HCT116 (cell line): ENCODE data around the gene HOXD10. TPM values are rescaled to one million over a fixed set of nuclear protein-coding genes. Genes with fewer than 3 reads are reported as not detected.

Experiments used
- ATAC-seq: fragments of 200-7000 bp; cut with Tn5 transposase; 2 replicates; pipeline ENCODE4 v1.9.1; 2020; ENCODE audit warnings: mild to moderate bottlenecking, moderate library complexity
- BruUV-seq: library from RNA; stranded (reverse); fragments of 400-500 nt; replicated peaks from 2 replicates; lab custom pipeline; 2021; lab: Mats Ljungman, UMichigan
- CTCF ChIA-PET: fragments of 300-600 bp; sonication (Branson Sonifier 250); formaldehyde crosslinking; loops from one replicate; lab custom pipeline; 2021; ENCODE audit warnings: antibody characterized with exemption; lab: Charles Lee
- POLR2A ChIA-PET: fragments of 300-600, 350-600 bp; sonication (Branson Sonifier 250); formaldehyde crosslinking; loops from one replicate; lab custom pipeline; 2021; ENCODE audit warnings: antibody characterized with exemption; lab: Charles Lee
- RAD21 ChIA-PET, 2 experiments: fragments of 300-600 bp; sonication (Branson Sonifier 250); formaldehyde crosslinking; loops; one replicate each; lab custom pipeline; 2023; ENCODE audit warnings: low total read pairs in 2 of 2; ENCODE audit not compliant: uncharacterized antibody in 2 of 2, unreplicated experiment in 2 of 2, low non-redundant PET in 1 of 2; lab: Charles Lee
- DNase-seq: peaks from one replicate; pipeline ENCODE4 v3.0.0-alpha.2; 2010; ENCODE audit warnings: low read depth, low spot score
- H2AFZ ChIP-seq: fragments of 200-600 bp; shearing (Covaris generic), sonication (generic); 2 replicates; pipeline ENCODE4 v1.6.1; 2017; ENCODE audit warnings: low read depth, mixed run types, mixed read lengths, antibody characterized with exemption, low read length; ENCODE audit not compliant: poor library complexity, severe bottlenecking
- H3K27ac ChIP-seq: 2 replicates; pipeline ENCODE4 v1.5.1; 2012; ENCODE audit warnings: low read depth, low read length
- H3K27me3 ChIP-seq: fragments of 200-600 bp; sonication (generic); 2 replicates; pipeline ENCODE4 v1.6.1; 2016; ENCODE audit warnings: mixed run types, low read length, mixed read lengths; ENCODE audit not compliant: insufficient read depth
- H3K36me3 ChIP-seq, 2 experiments: fragments of 200-500 bp in 1 of 2; fragments of 200-600 bp in 1 of 2; sonication (Bioruptor generic) in 1 of 2; sonication (generic) in 1 of 2; 2 replicates each; pipeline versions ENCODE4 v1.5.1 to v1.6.1; 2014 to 2016; ENCODE audit warnings: low read length in 2 of 2, inconsistent platforms in 1 of 2, mixed read lengths in 1 of 2, mixed run types in 1 of 2; ENCODE audit not compliant: insufficient read depth in 2 of 2, control insufficient read depth in 1 of 2
- H3K4me1 ChIP-seq, 2 experiments: fragments of 200-600 bp in 1 of 2; sonication (generic) in 1 of 2; 2 replicates each; pipeline versions ENCODE4 v1.5.1 to v1.6.1; 2012 to 2017; ENCODE audit warnings: low read length in 2 of 2, inconsistent platforms in 1 of 2, mild to moderate bottlenecking in 1 of 2, mixed read lengths in 1 of 2, mixed run types in 1 of 2, moderate library complexity in 1 of 2; ENCODE audit not compliant: insufficient read depth in 2 of 2, control insufficient read depth in 1 of 2
- H3K4me2 ChIP-seq: fragments of 200-600 bp; sonication (generic); 2 replicates; pipeline ENCODE4 v1.6.1; 2017; ENCODE audit warnings: mixed run types, low read length, mixed read lengths
- H3K4me3 ChIP-seq, 2 experiments: fragments of 200-600 bp in 1 of 2; sonication (generic) in 1 of 2; replicated peaks in 1 of 2; 2 replicates each; pipeline ENCODE4 v1.5.1; 2011 to 2016; ENCODE audit warnings: low read length in 2 of 2, control low read depth in 1 of 2, low read depth in 1 of 2, mild to moderate bottlenecking in 1 of 2, mixed read lengths in 1 of 2, mixed run types in 1 of 2
- H3K79me2 ChIP-seq: fragments of 200-600 bp; sonication (generic); 2 replicates; pipeline ENCODE4 v1.6.1; 2017; ENCODE audit warnings: mild to moderate bottlenecking, mixed run types, low read length, moderate library complexity, mixed read lengths; ENCODE audit not compliant: insufficient read depth
- H3K9ac ChIP-seq: fragments of 200-600 bp; sonication (generic); 2 replicates; pipeline ENCODE4 v1.6.1; 2016; ENCODE audit warnings: low read length, mixed read lengths
- H3K9me2 ChIP-seq: fragments of 200-600 bp; sonication (generic), shearing (Covaris generic); 2 replicates; pipeline ENCODE4 v1.6.1; 2017; ENCODE audit warnings: mixed run types, mild to moderate bottlenecking, moderate library complexity; ENCODE audit not compliant: insufficient read depth
- H3K9me3 ChIP-seq, 2 experiments: fragments of 200-500 bp in 1 of 2; fragments of 200-600 bp in 1 of 2; sonication (Bioruptor generic) in 1 of 2; sonication (generic) in 1 of 2; 2 replicates each; pipeline ENCODE4 v1.6.1; 2014 to 2017; ENCODE audit warnings: low read length in 2 of 2, mixed read lengths in 2 of 2, inconsistent platforms in 1 of 2, low read depth in 1 of 2, mild to moderate bottlenecking in 1 of 2, mixed run types in 1 of 2, moderate library complexity in 1 of 2; ENCODE audit not compliant: control insufficient read depth in 1 of 2, insufficient read depth in 1 of 2
- H4K20me1 ChIP-seq: fragments of 200-600 bp; sonication (generic), shearing (Covaris generic); 2 replicates; pipeline ENCODE4 v1.6.1; 2017; ENCODE audit warnings: mixed run types, mild to moderate bottlenecking, moderate library complexity; ENCODE audit not compliant: insufficient read depth
- CEBPB ChIP-seq: IDR thresholded peaks from 2 replicates; pipeline ENCODE4 v1.6.1; 2012; ENCODE audit warnings: low read depth
- EZH2 ChIP-seq: fragments of 200-600 bp; sonication (generic); IDR thresholded peaks from 2 replicates; pipeline ENCODE4 v1.6.1; 2017; ENCODE audit warnings: antibody characterized with exemption, mixed run types
- EZH2phosphoT487 ChIP-seq: fragments of 200-600 bp; IDR thresholded peaks from 2 replicates; pipeline ENCODE4 v1.6.1; 2018; ENCODE audit warnings: antibody characterized with exemption, borderline replicate concordance
- JUND ChIP-seq: IDR thresholded peaks from 2 replicates; pipeline ENCODE4 v1.6.1; 2012
- POLR2A ChIP-seq: IDR thresholded peaks from 2 replicates; pipeline ENCODE4 v1.7.0; 2011; ENCODE audit warnings: borderline replicate concordance; ENCODE audit not compliant: insufficient read depth, insufficient read length; ENCODE audit errors: extremely low read depth
- RAD21 ChIP-seq: IDR thresholded peaks from 2 replicates; pipeline ENCODE4 v1.6.1; 2012; ENCODE audit warnings: low read depth, mild to moderate bottlenecking
- SIN3A ChIP-seq: IDR thresholded peaks from 2 replicates; pipeline ENCODE4 v1.6.1; 2012; ENCODE audit warnings: low read depth
- SP1 ChIP-seq: IDR thresholded peaks from 2 replicates; pipeline ENCODE4 v1.6.1; 2012; ENCODE audit warnings: low read depth
- SRF ChIP-seq: IDR thresholded peaks from 2 replicates; pipeline ENCODE4 v1.6.1; 2012; ENCODE audit warnings: low read depth
- TCF7L2 ChIP-seq: IDR thresholded peaks from 2 replicates; pipeline ENCODE4 v1.7.0; 2011; ENCODE audit warnings: borderline replicate concordance, inconsistent platforms; ENCODE audit not compliant: insufficient read depth, insufficient read length; ENCODE audit errors: extremely low read depth
- ZFX ChIP-seq: fragments of 450-650 bp; IDR thresholded peaks from 2 replicates; pipeline ENCODE4 v1.6.1; 2017
- ZNF274 ChIP-seq: fragments of 200-500 bp; sonication (Bioruptor generic); IDR thresholded peaks from 2 replicates; pipeline ENCODE4 v1.6.1; 2014; ENCODE audit warnings: mild to moderate bottlenecking, low read depth, low read length, inconsistent platforms
- intact Hi-C: fragments of 100-400 bp; cut with micrococcal nuclease; formaldehyde crosslinking; loops from 2 replicates; pipeline ENCODE4 v1.10.0; 2022
- total RNA-seq: library from RNA; stranded (reverse); gene quantifications from one replicate; pipeline ENCODE4 v1.2.1, GENCODE V29; 2021; ENCODE audit not compliant: unreplicated experiment
- TF ChIP-seq, protein P1 (sequence below): IDR thresholded peaks from 2 replicates; pipeline ENCODE4 v1.6.1; 2012
- TF ChIP-seq, protein P2 (sequence below): IDR thresholded peaks from 2 replicates; pipeline ENCODE4 v1.6.1; 2012
- TF ChIP-seq, protein P3 (sequence below), 3 experiments: fragments of 200-600 bp in 1 of 3; sonication (generic) in 1 of 3; IDR thresholded peaks in 2 of 3; conservative IDR thresholded peaks in 1 of 3; 2 replicates each; pipeline ENCODE4 v1.5.1; 2012 to 2017; ENCODE audit warnings: low read depth in 2 of 3, low read length in 2 of 3, antibody characterized with exemption in 1 of 3, borderline replicate concordance in 1 of 3, control low read depth in 1 of 3, mild to moderate bottlenecking in 1 of 3, mixed read lengths in 1 of 3, mixed run types in 1 of 3, moderate library complexity in 1 of 3; ENCODE audit not compliant: insufficient read depth in 1 of 3

Gene HOXD10
- total RNA-seq, 1 experiment from 2014 or later, result not detected

DNA sequence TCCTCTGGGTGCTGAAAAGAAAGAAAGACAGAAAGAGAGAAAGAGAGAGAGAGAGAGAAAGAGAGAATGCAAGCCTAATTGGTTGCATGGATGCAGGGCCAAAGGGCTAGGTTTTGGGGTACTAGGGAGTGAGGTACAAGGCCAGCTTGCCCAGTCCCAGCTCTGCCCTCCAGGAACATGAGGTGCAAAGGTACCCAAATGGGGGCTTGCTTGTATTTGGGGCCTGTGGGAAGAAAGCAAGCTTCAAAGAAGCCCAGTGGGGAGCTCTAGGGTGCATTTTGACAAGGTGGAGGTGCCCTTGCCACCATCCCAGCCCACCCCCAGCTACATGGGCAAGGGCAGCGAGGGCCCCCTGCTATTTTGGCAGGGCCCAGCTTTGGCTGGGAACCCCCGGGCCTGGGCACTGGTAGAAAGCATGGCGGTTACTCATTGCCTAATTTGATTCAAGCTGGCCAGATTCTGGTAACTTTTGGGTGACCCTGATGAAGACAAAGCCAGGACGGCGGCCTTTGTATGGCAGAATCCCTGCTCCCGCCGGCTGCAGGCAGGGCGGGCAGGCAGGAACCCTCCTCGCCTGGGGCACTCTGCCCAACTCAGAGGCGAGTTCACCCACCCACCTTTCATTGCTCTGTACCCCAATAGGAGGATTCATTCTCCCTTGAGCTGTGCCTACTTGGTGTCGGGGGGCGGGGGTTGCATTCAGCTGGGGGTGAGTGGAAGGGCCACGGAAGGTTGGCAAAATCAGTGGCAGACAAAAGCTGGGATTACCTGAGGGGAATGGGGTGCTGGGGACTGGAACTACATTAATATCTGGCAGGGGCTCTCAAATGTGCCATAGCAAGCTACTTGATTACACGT lies 34.2 kb downstream of the HOXD10 start (continued):
- no peak for TF ChIP-seq CEBPB
- no peak for TF ChIP-seq SRF
- TF ChIP-seq POLR2A, result no peak
- TF ChIP-seq ZNF274, result no peak
- no peak for TF ChIP-seq SP1
- TF ChIP-seq, protein P1, sequence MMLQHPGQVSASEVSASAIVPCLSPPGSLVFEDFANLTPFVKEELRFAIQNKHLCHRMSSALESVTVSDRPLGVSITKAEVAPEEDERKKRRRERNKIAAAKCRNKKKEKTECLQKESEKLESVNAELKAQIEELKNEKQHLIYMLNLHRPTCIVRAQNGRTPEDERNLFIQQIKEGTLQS, result no peak
- TF ChIP-seq ZFX, result no peak

DNA sequence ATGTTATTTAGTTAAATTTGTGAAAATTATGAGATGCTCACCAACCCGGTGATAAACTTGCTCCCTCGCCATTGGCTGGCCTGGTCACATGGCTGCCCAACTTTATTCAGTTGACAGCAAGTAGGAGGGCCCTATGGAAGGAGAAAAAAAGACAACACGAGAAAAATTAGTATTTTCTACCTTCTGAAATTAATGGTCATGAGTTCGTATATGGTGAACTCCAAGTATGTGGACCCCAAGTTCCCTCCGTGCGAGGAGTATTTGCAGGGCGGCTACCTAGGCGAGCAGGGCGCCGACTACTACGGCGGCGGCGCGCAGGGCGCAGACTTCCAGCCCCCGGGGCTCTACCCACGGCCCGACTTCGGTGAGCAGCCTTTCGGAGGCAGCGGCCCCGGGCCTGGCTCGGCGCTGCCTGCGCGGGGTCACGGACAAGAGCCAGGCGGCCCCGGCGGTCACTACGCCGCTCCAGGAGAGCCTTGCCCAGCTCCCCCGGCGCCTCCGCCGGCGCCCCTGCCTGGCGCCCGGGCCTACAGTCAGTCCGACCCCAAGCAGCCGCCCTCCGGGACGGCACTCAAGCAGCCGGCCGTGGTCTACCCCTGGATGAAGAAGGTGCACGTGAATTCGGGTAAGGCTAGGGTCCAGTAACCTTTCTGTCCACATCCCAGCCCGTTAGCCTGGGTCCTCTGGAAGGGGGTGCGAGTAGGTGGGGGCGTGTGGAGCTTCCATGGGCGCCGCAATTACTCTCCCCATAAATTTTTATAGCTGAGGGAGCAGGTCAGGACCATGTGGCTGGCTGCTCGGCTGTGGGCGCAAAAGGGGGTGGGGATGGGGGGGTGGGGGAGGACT lies 35.1 kb downstream of the HOXD10 start, which contains the start of gene HOXD4:
Gene HOXD4, plus strand, starts transcription at position 109 of the 846 bp plus-strand sequence. Its CDS starts 84 bp downstream, at position 193.
- BruUV-seq, result no TSS peak
- POLR2A ChIA-PET, result no interaction called here
- H3K9me3 ChIP-seq, result no peaks in the 10 kb centered on the region
- CTCF ChIA-PET, result no interaction called here
- no peak within 1 kb of the TSS for H2AFZ ChIP-seq
- DNase-seq, result no peak
- no peaks in the 10 kb centered on the region for H3K36me3 ChIP-seq
- H3K4me2 ChIP-seq, result no peak within 1 kb of the TSS
- no peaks in the 10 kb centered on the region for H3K79me2 ChIP-seq
- RAD21 ChIA-PET, result no interaction called here
- no peak for ATAC-seq
- no peaks in the 10 kb centered on the region for H3K27me3 ChIP-seq
- no peak within 1 kb of the TSS for H3K4me3 ChIP-seq
- H3K27ac ChIP-seq, result no peak within 1 kb of the TSS
- intact Hi-C loops, result no loop called here
- H4K20me1 ChIP-seq, result no peaks in the 10 kb centered on the region
- H3K9me2 ChIP-seq, result no peaks in the 10 kb centered on the region
- H3K4me1 ChIP-seq, result no peaks in the 10 kb centered on the region
- TF ChIP-seq, protein P1, result no peak
- no peak for TF ChIP-seq TCF7L2
- TF ChIP-seq SIN3A, result no peak
- TF ChIP-seq, protein P2, sequence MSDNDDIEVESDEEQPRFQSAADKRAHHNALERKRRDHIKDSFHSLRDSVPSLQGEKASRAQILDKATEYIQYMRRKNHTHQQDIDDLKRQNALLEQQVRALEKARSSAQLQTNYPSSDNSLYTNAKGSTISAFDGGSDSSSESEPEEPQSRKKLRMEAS, result no peak
- TF ChIP-seq, protein P3, sequence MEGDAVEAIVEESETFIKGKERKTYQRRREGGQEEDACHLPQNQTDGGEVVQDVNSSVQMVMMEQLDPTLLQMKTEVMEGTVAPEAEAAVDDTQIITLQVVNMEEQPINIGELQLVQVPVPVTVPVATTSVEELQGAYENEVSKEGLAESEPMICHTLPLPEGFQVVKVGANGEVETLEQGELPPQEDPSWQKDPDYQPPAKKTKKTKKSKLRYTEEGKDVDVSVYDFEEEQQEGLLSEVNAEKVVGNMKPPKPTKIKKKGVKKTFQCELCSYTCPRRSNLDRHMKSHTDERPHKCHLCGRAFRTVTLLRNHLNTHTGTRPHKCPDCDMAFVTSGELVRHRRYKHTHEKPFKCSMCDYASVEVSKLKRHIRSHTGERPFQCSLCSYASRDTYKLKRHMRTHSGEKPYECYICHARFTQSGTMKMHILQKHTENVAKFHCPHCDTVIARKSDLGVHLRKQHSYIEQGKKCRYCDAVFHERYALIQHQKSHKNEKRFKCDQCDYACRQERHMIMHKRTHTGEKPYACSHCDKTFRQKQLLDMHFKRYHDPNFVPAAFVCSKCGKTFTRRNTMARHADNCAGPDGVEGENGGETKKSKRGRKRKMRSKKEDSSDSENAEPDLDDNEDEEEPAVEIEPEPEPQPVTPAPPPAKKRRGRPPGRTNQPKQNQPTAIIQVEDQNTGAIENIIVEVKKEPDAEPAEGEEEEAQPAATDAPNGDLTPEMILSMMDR (IDR thresholded peaks at IDR 0.05 in 2 of 3, conservative IDR thresholded peaks at IDR 0.05 in 1 of 3; ENCODE audit: borderline replicate concordance in 1 of 3, insufficient read depth in 1 of 3, low read depth in 2 of 3, low read length in 2 of 3), result no peak
- no peak for TF ChIP-seq JUND
- TF ChIP-seq RAD21, result no peak
- TF ChIP-seq SP1, result no peak
- no peak for TF ChIP-seq EZH2
- no peak for TF ChIP-seq ZNF274
- no peak for TF ChIP-seq CEBPB
- TF ChIP-seq EZH2phosphoT487, result no peak
- TF ChIP-seq ZFX, result no peak
- H3K9ac ChIP-seq, result no peak within 1 kb of the TSS
